ENCODE measurements around the gene ZNF804B.

The ZNF804B gene

DNA sequence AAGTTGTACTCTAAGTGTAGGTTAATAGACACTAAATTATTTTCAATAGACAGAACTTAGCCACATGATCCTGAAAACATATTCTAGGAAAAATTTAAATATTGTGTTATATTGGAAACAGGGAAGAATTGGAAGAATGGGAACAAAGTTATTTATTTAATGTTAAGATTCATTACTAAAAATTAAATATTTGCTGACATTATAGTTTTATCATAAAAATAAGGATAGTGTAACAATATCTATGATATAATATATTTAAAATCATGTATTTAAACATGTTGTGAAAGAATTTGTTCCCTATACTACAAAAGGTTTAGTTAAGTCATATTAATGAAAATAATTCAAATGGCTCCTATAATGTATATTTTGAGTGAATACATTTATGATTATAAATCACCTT is 156.1 kb downstream of the ZNF804B start:
- no peak for DNase-seq
- TF ChIP-seq, protein P1, sequence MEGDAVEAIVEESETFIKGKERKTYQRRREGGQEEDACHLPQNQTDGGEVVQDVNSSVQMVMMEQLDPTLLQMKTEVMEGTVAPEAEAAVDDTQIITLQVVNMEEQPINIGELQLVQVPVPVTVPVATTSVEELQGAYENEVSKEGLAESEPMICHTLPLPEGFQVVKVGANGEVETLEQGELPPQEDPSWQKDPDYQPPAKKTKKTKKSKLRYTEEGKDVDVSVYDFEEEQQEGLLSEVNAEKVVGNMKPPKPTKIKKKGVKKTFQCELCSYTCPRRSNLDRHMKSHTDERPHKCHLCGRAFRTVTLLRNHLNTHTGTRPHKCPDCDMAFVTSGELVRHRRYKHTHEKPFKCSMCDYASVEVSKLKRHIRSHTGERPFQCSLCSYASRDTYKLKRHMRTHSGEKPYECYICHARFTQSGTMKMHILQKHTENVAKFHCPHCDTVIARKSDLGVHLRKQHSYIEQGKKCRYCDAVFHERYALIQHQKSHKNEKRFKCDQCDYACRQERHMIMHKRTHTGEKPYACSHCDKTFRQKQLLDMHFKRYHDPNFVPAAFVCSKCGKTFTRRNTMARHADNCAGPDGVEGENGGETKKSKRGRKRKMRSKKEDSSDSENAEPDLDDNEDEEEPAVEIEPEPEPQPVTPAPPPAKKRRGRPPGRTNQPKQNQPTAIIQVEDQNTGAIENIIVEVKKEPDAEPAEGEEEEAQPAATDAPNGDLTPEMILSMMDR (IDR thresholded peaks at IDR 0.05; ENCODE audit: low read depth, low read length): no peak
- Histone ChIP-seq H3K27me3 (ENCODE audit: insufficient read depth, low read depth, severe bottlenecking) (no peaks in the 10 kb centered on the region), H3K36me3 (no peaks in the 10 kb centered on the region), H3K9me3 (ENCODE audit: severe bottlenecking) (no peaks in the 10 kb centered on the region), H3K4me3 (ENCODE audit: low read depth, low read length) (no peak overlapping the region), H3K27ac (no peak overlapping the region)

DNA sequence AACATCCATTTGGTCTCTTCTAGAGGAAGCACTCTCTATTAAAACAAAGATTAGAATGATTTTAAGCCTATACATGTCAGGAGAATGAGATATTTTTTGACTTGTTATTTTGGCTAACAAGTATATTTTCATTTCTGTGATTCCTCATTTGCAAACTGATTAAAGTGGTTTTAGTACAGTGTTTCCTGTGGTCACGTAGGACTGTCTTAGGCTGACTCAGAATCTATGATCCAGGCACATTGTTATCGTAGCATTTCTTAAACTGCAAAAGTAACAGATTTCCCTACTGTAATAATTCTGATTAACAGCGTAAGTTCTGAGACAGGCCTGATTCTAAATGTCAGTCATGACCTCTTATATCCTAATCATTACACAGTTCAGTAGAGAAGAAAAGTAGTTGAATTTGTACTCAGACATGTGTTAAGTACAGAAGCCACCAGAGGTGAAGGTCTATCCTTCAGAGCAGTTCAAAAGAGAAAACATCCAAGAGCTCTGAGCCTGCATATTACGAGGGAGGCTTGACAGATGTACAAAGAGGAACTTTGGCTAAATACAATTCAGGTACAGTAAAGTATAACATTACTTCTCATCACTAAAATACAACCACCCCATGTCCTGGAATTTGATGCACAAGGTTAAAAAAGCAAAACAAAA is 160.1 kb downstream of the ZNF804B start:
- TF ChIP-seq, protein P1 (IDR thresholded peaks at IDR 0.05; ENCODE audit: low read depth, low read length): no peak
- no peak for DNase-seq
- H3K9me3 ChIP-seq (ENCODE audit: severe bottlenecking): no peaks in the 10 kb centered on the region

DNA sequence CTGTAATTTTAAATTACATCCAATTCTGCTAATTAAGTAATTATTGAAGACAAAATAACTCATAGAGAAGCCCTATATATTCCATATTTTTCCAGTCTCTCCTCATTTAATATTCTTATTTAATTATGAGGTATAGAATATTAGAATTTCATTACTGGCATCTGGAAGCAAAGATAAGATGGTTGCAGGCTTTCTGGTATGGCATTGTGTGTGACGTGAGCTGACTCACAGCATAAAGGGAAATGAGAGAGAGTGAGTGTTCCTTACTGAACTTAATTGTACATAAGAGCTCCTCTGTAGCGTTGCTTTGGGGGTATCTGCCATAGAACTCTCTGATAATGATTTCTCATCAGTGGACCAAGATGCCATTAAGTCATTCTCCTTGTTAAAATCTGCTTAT is 163.4 kb downstream of the ZNF804B start:
- TF ChIP-seq, protein P1 (IDR thresholded peaks at IDR 0.05; ENCODE audit: low read depth, low read length): no peak
- H3K27ac ChIP-seq: no peak overlapping the region

More for the DNA sequence above, 160.1 kb downstream of the ZNF804B start:
- no peaks in the 10 kb centered on the region for H3K36me3 ChIP-seq
- no peaks in the 10 kb centered on the region for H3K27me3 ChIP-seq (ENCODE audit: insufficient read depth, low read depth, severe bottlenecking)
- no peak overlapping the region for H3K27ac ChIP-seq
- no peak overlapping the region for H3K4me3 ChIP-seq (ENCODE audit: low read depth, low read length)

DNA sequence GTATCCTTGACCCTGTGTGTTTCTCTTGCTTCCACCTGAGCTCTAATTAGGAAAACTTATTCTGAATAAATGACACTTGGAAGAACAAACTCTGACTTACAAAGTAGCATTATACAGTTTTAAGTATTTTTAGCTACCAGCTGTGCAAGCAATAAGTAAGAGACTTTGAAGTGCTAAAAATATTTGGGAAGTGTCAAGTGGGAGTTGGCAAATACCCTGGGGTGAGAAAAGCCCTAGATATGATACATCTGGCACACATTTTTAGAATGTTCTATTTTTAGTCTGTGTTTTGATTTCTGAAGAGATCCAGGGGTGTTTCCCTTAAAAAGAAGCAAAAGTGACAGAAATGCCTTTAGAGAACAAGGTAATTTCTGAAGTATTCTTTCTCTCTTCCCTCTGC is 168.8 kb downstream of the ZNF804B start:
- TF ChIP-seq, protein P1 (IDR thresholded peaks at IDR 0.05; ENCODE audit: low read depth, low read length): no peak
- H3K27me3 ChIP-seq (ENCODE audit: insufficient read depth, low read depth, severe bottlenecking): no peaks in the 10 kb centered on the region
- DNase-seq: no peak
- H3K27ac ChIP-seq: no peak overlapping the region
- H3K9me3 ChIP-seq (ENCODE audit: severe bottlenecking): no peaks in the 10 kb centered on the region
- no peak overlapping the region for H3K4me3 ChIP-seq (ENCODE audit: low read depth, low read length)
- H3K36me3 ChIP-seq: no peaks in the 10 kb centered on the region

More for the DNA sequence above, 163.4 kb downstream of the ZNF804B start:
- no peaks in the 10 kb centered on the region for H3K9me3 ChIP-seq (ENCODE audit: severe bottlenecking)
- H3K36me3 ChIP-seq: no peaks in the 10 kb centered on the region
- H3K4me3 ChIP-seq (ENCODE audit: low read depth, low read length): no peak overlapping the region
- no peak for DNase-seq
- H3K27me3 ChIP-seq (ENCODE audit: insufficient read depth, low read depth, severe bottlenecking): no peaks in the 10 kb centered on the region

DNA sequence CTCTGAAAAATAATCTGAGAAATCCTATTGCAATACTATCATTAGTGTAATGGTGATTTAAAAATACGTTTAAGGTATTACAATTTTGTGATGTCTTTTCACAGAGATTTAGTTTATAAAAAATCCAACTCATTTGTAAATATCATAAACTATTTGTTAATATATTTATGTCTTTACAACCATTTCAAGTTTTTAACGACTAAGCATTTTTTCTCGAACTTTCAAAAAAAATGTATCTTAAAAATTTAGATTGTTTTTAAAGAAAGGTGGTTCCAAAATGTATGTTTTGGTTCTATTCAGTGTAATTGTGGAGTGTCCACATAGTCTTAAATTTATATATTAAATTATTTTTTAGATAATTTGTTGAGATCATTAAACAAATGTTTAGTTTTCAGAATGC is 170.2 kb downstream of the ZNF804B start:
- TF ChIP-seq, protein P1 (IDR thresholded peaks at IDR 0.05; ENCODE audit: low read depth, low read length): no peak
- Histone ChIP-seq H3K4me3 (ENCODE audit: low read depth, low read length) (no peak overlapping the region), H3K27me3 (ENCODE audit: insufficient read depth, low read depth, severe bottlenecking) (no peaks in the 10 kb centered on the region), H3K27ac (no peak overlapping the region), H3K36me3 (no peaks in the 10 kb centered on the region), H3K9me3 (ENCODE audit: severe bottlenecking) (no peaks in the 10 kb centered on the region)
- no peak for DNase-seq

DNA sequence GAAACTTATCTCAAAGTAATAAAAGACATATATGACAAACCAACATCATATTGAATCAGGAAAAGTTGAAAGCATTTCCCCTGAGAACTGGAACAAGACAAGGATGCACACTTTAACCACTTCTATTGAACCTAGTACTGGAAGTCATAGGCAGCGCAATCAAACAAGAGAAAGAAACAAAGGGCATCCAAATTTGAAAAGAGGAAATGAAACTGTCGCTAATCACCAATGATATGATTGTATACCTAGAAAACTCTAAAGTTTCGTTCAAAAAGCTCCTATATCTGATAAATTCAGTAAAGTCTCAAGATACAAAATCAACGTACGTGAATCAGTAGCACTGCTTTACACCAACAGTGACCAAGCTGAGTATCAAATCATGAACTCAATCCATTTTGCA is 173.8 kb downstream of the ZNF804B start:
- Histone ChIP-seq H3K4me3 (ENCODE audit: low read depth, low read length) (no peak overlapping the region), H3K36me3 (no peaks in the 10 kb centered on the region), H3K27ac (no peak overlapping the region), H3K27me3 (ENCODE audit: insufficient read depth, low read depth, severe bottlenecking) (no peaks in the 10 kb centered on the region), H3K9me3 (ENCODE audit: severe bottlenecking) (no peaks in the 10 kb centered on the region)
- TF ChIP-seq, protein P1 (IDR thresholded peaks at IDR 0.05; ENCODE audit: low read depth, low read length): no peak
- no peak for DNase-seq
